WTC11 (cell line): ENCODE data around the gene ROR2. TPM values are rescaled to one million over a fixed set of nuclear protein-coding genes. Genes with fewer than 3 reads are reported as not detected.

ENCODE experiments used
- ATAC-seq: fragments of 200-7000 bp; cut with Tn5 transposase; 2 replicates; pipeline ENCODE4 v1.10.0; 2021; ENCODE audit warnings: mild to moderate bottlenecking, moderate library complexity
- CTCF ChIA-PET: fragments of 300-600 bp; sonication (Branson Sonifier 250); formaldehyde crosslinking; loops from one replicate; lab custom pipeline; 2021; ENCODE audit warnings: antibody characterized with exemption; lab: Charles Lee
- POLR2A ChIA-PET: fragments of 350-600 bp; sonication (Branson Sonifier 250); formaldehyde crosslinking; loops from one replicate; lab custom pipeline; 2021; ENCODE audit warnings: antibody characterized with exemption; lab: Charles Lee
- DNase-seq: peaks from one replicate; pipeline ENCODE4 v3.0.0; 2021; ENCODE audit warnings: low spot score
- H3K27ac Mint-ChIP-seq: 2 replicates; pipeline ENCODE4 v1.8.0; 2021; ENCODE audit warnings: mixed read lengths
- H3K27me3 Mint-ChIP-seq: 2 replicates; pipeline ENCODE4 v1.8.0; 2021; ENCODE audit warnings: low read depth, mild to moderate bottlenecking, moderate library complexity, mixed read lengths
- H3K36me3 Mint-ChIP-seq: 2 replicates; pipeline ENCODE4 v1.8.0; 2021; ENCODE audit warnings: mixed read lengths
- H3K4me1 Mint-ChIP-seq: 2 replicates; pipeline ENCODE4 v1.8.0; 2022; ENCODE audit warnings: mixed read lengths
- H3K4me3 Mint-ChIP-seq: 2 replicates; pipeline ENCODE4 v1.8.0; 2021; ENCODE audit warnings: mild to moderate bottlenecking, moderate library complexity, mixed read lengths
- H3K9me3 Mint-ChIP-seq: 2 replicates; pipeline ENCODE4 v1.8.0; 2021; ENCODE audit warnings: mixed read lengths
- AFF4 ChIP-seq: sonication (generic); formaldehyde crosslinking; IDR thresholded peaks from 2 replicates; pipeline ENCODE4 v1.8.1; 2023; ENCODE audit warnings: mild to moderate bottlenecking, missing genetic modification reagents, borderline replicate concordance
- ATF3 ChIP-seq: sonication (generic); formaldehyde crosslinking; conservative IDR thresholded peaks from 2 replicates; pipeline ENCODE4 v1.8.1; 2022; ENCODE audit warnings: mild to moderate bottlenecking, missing genetic modification reagents
- ETV6 ChIP-seq: sonication (generic); formaldehyde crosslinking; IDR thresholded peaks from 2 replicates; pipeline ENCODE4 v1.8.1; 2022; ENCODE audit warnings: mild to moderate bottlenecking, missing genetic modification reagents
- FOXJ3 ChIP-seq: sonication (generic); formaldehyde crosslinking; IDR thresholded peaks from 2 replicates; pipeline ENCODE4 v1.9.0; 2021; ENCODE audit warnings: missing genetic modification reagents, mild to moderate bottlenecking, borderline replicate concordance
- FOXP4 ChIP-seq: sonication (generic); formaldehyde crosslinking; IDR thresholded peaks from 2 replicates; pipeline ENCODE4 v1.8.0; 2022; ENCODE audit warnings: mild to moderate bottlenecking, missing genetic modification reagents
- JAZF1 ChIP-seq: fragments of 250-450 bp; sonication (Bioruptor Pico); IDR thresholded peaks from 2 replicates; pipeline ENCODE4 v1.9.0; 2021; ENCODE audit warnings: moderate library complexity, mild to moderate bottlenecking, inconsistent platforms
- MYBL2 ChIP-seq: sonication (generic); formaldehyde crosslinking; IDR thresholded peaks from 2 replicates; pipeline ENCODE4 v1.8.1; 2023; ENCODE audit warnings: mild to moderate bottlenecking, moderate library complexity, missing genetic modification reagents
- NR3C1 ChIP-seq: sonication (generic); formaldehyde crosslinking; conservative IDR thresholded peaks from 2 replicates; pipeline ENCODE4 v1.8.1; 2023; ENCODE audit warnings: low read depth, mild to moderate bottlenecking, missing genetic modification reagents
- RORB ChIP-seq: fragments of 250-450 bp; sonication (Bioruptor Pico); IDR thresholded peaks from 2 replicates; pipeline ENCODE4 v1.9.0; 2021; ENCODE audit warnings: mild to moderate bottlenecking
- ZNF138 ChIP-seq: sonication (generic); formaldehyde crosslinking; conservative IDR thresholded peaks from 2 replicates; pipeline ENCODE4 v1.8.1; 2022; ENCODE audit warnings: mild to moderate bottlenecking, moderate library complexity, missing genetic modification reagents
- ZNF263 ChIP-seq: sonication (generic); formaldehyde crosslinking; IDR thresholded peaks from 2 replicates; pipeline ENCODE4 v1.8.1; 2022; ENCODE audit warnings: low read depth, mild to moderate bottlenecking, moderate library complexity, missing genetic modification reagents
- ZNF423 ChIP-seq: fragments of 250-450 bp; sonication (Bioruptor Pico); IDR thresholded peaks from 2 replicates; pipeline ENCODE4 v2.1.2; 2022; ENCODE audit warnings: mild to moderate bottlenecking, moderate library complexity
- ZNF671 ChIP-seq: fragments of 250-450 bp; sonication (Bioruptor Pico); IDR thresholded peaks from 2 replicates; pipeline ENCODE4 v1.8.0; 2021; ENCODE audit warnings: mild to moderate bottlenecking
- total RNA-seq: library from RNA; stranded (reverse); gene quantifications from 3 replicates; pipeline ENCODE4 v1.2.3, GENCODE V29; 2021
- TF ChIP-seq, protein P1 (sequence below): fragments of 200-600 bp; IDR thresholded peaks from 2 replicates; pipeline ENCODE4 v1.8.0; 2022; ENCODE audit warnings: antibody characterized with exemption
- TF ChIP-seq, protein P2 (sequence below): sonication (generic); formaldehyde crosslinking; IDR thresholded peaks from 2 replicates; pipeline ENCODE4 v1.8.0; 2023; ENCODE audit warnings: missing genetic modification reagents, mild to moderate bottlenecking, borderline replicate concordance

The ROR2 gene
- total RNA-seq, 1 experiment from 2014 or later, result 19.8 TPM

DNA sequence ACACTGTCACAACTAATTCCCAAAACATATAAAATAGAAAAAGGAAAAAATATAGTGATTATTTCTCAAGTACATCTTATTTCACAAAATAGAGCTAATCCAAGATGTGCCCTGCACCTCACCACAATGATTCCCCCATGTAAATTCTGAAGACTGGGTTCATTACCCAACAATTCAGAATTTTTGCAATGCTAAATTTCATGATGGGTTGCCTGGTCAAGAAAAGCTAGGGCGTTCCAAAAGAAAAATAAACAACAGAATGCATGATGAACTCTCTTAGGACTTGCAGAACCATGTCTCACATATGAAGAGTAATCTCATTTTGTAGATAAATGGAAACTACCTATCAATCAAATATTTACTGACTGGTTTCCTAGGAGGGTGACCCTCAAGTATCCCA lies 266.8 kb downstream of the ROR2 start:
- Mint-ChIP-seq H3K27me3 (peaks cover 2% of the 10 kb centered on the region; the same call in 1 of the 2 replicates), H3K4me1 (peaks cover 17% of the 10 kb centered on the region), H3K4me3 (no peak overlapping the region), H3K27ac (no peak overlapping the region), H3K9me3 (no peaks in the 10 kb centered on the region), H3K36me3 (no peaks in the 10 kb centered on the region)
- TF ChIP-seq MYBL2, result no peak
- no peak for TF ChIP-seq JAZF1
- TF ChIP-seq, protein P1, sequence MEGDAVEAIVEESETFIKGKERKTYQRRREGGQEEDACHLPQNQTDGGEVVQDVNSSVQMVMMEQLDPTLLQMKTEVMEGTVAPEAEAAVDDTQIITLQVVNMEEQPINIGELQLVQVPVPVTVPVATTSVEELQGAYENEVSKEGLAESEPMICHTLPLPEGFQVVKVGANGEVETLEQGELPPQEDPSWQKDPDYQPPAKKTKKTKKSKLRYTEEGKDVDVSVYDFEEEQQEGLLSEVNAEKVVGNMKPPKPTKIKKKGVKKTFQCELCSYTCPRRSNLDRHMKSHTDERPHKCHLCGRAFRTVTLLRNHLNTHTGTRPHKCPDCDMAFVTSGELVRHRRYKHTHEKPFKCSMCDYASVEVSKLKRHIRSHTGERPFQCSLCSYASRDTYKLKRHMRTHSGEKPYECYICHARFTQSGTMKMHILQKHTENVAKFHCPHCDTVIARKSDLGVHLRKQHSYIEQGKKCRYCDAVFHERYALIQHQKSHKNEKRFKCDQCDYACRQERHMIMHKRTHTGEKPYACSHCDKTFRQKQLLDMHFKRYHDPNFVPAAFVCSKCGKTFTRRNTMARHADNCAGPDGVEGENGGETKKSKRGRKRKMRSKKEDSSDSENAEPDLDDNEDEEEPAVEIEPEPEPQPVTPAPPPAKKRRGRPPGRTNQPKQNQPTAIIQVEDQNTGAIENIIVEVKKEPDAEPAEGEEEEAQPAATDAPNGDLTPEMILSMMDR, result no peak
- no peak for TF ChIP-seq ZNF263 (CRISPR knock-in tag)
- no peak for TF ChIP-seq ETV6 (CRISPR knock-in tag)
- TF ChIP-seq AFF4 (CRISPR knock-in tag), result no peak
- no peak for TF ChIP-seq FOXP4 (CRISPR knock-in tag)
- no peak for TF ChIP-seq ZNF671
- TF ChIP-seq ZNF423, result no peak
- TF ChIP-seq ATF3 (CRISPR knock-in tag), result no peak
- no peak for TF ChIP-seq FOXJ3
- no peak for TF ChIP-seq NR3C1 (CRISPR knock-in tag)
- no peak for TF ChIP-seq ZNF138 (CRISPR knock-in tag)
- ChIA-PET POLR2A (no interaction called here), CTCF (interaction anchor here (0.9 to 1.8 kb wide), 4 partner anchors 24 to 769 kb away, joined by 3 to 8 read pairs (median 4); no protein-coding TSS in a partner anchor)
- no peak for ATAC-seq
- DNase-seq, result no peak

DNA sequence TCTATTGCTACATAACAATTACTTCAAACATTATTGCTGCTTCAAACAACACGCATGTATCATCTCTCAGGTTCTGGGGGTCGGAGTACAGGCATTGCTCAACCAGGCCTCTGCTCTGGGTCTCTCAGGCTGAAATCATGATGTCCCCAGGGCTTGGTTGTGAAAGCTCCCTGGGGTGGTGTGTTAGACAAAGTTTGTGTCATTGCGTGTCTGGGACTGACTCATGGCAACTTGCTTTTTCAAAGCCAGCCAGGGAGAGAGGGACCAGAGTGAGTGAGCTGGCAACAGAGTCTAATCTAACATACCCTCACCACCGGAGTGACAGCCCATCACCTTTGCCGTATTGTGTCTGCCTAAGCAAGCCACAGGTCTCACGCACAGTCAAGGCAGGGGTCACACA lies 267.2 kb downstream of the ROR2 start:
- ChIA-PET POLR2A (no interaction called here), CTCF (interaction anchor here (1.1 to 1.7 kb wide), 2 partner anchors 23 to 194 kb away, joined by 3 to 8 read pairs; no protein-coding TSS in a partner anchor)
- no peak for DNase-seq
- no peaks in the 10 kb centered on the region for H3K9me3 Mint-ChIP-seq
- peaks cover 2% of the 10 kb centered on the region; the same call in 1 of the 2 replicates for H3K27me3 Mint-ChIP-seq
- H3K4me1 Mint-ChIP-seq, result peaks cover 21% of the 10 kb centered on the region
- no peak for ATAC-seq
- TF ChIP-seq, protein P2, sequence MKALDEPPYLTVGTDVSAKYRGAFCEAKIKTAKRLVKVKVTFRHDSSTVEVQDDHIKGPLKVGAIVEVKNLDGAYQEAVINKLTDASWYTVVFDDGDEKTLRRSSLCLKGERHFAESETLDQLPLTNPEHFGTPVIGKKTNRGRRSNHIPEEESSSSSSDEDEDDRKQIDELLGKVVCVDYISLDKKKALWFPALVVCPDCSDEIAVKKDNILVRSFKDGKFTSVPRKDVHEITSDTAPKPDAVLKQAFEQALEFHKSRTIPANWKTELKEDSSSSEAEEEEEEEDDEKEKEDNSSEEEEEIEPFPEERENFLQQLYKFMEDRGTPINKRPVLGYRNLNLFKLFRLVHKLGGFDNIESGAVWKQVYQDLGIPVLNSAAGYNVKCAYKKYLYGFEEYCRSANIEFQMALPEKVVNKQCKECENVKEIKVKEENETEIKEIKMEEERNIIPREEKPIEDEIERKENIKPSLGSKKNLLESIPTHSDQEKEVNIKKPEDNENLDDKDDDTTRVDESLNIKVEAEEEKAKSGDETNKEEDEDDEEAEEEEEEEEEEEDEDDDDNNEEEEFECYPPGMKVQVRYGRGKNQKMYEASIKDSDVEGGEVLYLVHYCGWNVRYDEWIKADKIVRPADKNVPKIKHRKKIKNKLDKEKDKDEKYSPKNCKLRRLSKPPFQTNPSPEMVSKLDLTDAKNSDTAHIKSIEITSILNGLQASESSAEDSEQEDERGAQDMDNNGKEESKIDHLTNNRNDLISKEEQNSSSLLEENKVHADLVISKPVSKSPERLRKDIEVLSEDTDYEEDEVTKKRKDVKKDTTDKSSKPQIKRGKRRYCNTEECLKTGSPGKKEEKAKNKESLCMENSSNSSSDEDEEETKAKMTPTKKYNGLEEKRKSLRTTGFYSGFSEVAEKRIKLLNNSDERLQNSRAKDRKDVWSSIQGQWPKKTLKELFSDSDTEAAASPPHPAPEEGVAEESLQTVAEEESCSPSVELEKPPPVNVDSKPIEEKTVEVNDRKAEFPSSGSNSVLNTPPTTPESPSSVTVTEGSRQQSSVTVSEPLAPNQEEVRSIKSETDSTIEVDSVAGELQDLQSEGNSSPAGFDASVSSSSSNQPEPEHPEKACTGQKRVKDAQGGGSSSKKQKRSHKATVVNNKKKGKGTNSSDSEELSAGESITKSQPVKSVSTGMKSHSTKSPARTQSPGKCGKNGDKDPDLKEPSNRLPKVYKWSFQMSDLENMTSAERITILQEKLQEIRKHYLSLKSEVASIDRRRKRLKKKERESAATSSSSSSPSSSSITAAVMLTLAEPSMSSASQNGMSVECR (CRISPR knock-in tag), result no peak
- TF ChIP-seq RORB (CRISPR knock-in tag), result no peak
- no peak overlapping the region for H3K4me3 Mint-ChIP-seq
- no peaks in the 10 kb centered on the region for H3K36me3 Mint-ChIP-seq
- no peak overlapping the region for H3K27ac Mint-ChIP-seq
